HepG2 (cell line): Measurements from ENCODE around the gene NBEAL2. TPM values are rescaled to one million over a fixed set of nuclear protein-coding genes. Genes with fewer than 3 reads are reported as not detected.

Source experiments
- AHDC1 ChIP-seq: sonication (generic); formaldehyde crosslinking; IDR thresholded peaks from 2 replicates; pipeline ENCODE4 v1.5.1; 2020; ENCODE audit warnings: mild to moderate bottlenecking, missing genetic modification reagents, borderline replicate concordance
- ARHGAP35 ChIP-seq: sonication (generic); formaldehyde crosslinking; IDR thresholded peaks from 2 replicates; pipeline ENCODE4 v1.9.0; 2022; ENCODE audit warnings: mild to moderate bottlenecking, inconsistent platforms, moderate library complexity, missing genetic modification reagents, borderline replicate concordance
- ATF2 ChIP-seq: sonication (generic); formaldehyde crosslinking; IDR thresholded peaks from 2 replicates; pipeline ENCODE4 v1.4.0; 2020; ENCODE audit warnings: missing genetic modification reagents
- BORCS8-MEF2B ChIP-seq: sonication (generic); formaldehyde crosslinking; IDR thresholded peaks from 2 replicates; pipeline ENCODE4 v1.8.0; 2022; ENCODE audit warnings: mild to moderate bottlenecking, missing genetic modification reagents
- CHD2 ChIP-seq: IDR thresholded peaks from 2 replicates; pipeline ENCODE4 v1.6.1; 2011; ENCODE audit warnings: low read depth, low read length, improper control_type of control experiment
- DRAP1 ChIP-seq: IDR thresholded peaks from 2 replicates; pipeline ENCODE4 v1.6.1; 2016; ENCODE audit warnings: missing genetic modification reagents, missing compliant biosample characterization
- EED ChIP-seq: sonication (generic); formaldehyde crosslinking; IDR thresholded peaks from 2 replicates; pipeline ENCODE4 v1.5.0; 2020; ENCODE audit warnings: mild to moderate bottlenecking, missing genetic modification reagents
- ETV6 ChIP-seq: sonication (generic); formaldehyde crosslinking; conservative IDR thresholded peaks from 2 replicates; pipeline ENCODE4 v1.4.0; 2020; ENCODE audit warnings: missing genetic modification reagents
- KAT8 ChIP-seq: IDR thresholded peaks from 2 replicates; pipeline ENCODE4 v1.6.1; 2016; ENCODE audit warnings: missing genetic modification reagents, missing compliant biosample characterization
- KDM5B ChIP-seq: sonication (generic); formaldehyde crosslinking; IDR thresholded peaks from 2 replicates; pipeline ENCODE4 v1.4.0; 2020; ENCODE audit warnings: missing genetic modification reagents, mild to moderate bottlenecking, borderline replicate concordance
- KLF13 ChIP-seq: sonication (generic); formaldehyde crosslinking; IDR thresholded peaks from 2 replicates; pipeline ENCODE4 v1.4.0; 2020; ENCODE audit warnings: mild to moderate bottlenecking, missing genetic modification reagents
- MED1 ChIP-seq: sonication (generic); formaldehyde crosslinking; IDR thresholded peaks from 2 replicates; pipeline ENCODE4 v1.4.0; 2020; ENCODE audit warnings: missing genetic modification reagents
- MTERF4 ChIP-seq: sonication (generic); formaldehyde crosslinking; IDR thresholded peaks from 2 replicates; pipeline ENCODE4 v1.8.0; 2023; ENCODE audit warnings: mild to moderate bottlenecking, missing genetic modification reagents
- NRL ChIP-seq: sonication (generic); formaldehyde crosslinking; IDR thresholded peaks from 2 replicates; pipeline ENCODE4 v1.5.0; 2020; ENCODE audit warnings: missing genetic modification reagents, mild to moderate bottlenecking, moderate library complexity, borderline replicate concordance
- RNF2 ChIP-seq: fragments of 450-650 bp; conservative IDR thresholded peaks from 2 replicates; pipeline ENCODE4 v1.6.1; 2016; ENCODE audit warnings: low read depth
- SALL1 ChIP-seq: sonication (generic); formaldehyde crosslinking; IDR thresholded peaks from 2 replicates; pipeline ENCODE4 v1.8.0; 2022; ENCODE audit warnings: mild to moderate bottlenecking, missing genetic modification reagents
- SMAD3 ChIP-seq: sonication (generic); formaldehyde crosslinking; IDR thresholded peaks from 2 replicates; pipeline ENCODE4 v1.4.0; 2020; ENCODE audit warnings: missing genetic modification reagents
- ZNF580 ChIP-seq: IDR thresholded peaks from 2 replicates; pipeline ENCODE4 v1.6.1; 2016; ENCODE audit warnings: low read depth, borderline replicate concordance
- ZNF691 ChIP-seq: sonication (generic); formaldehyde crosslinking; IDR thresholded peaks from 2 replicates; pipeline ENCODE4 v1.4.0; 2020; ENCODE audit warnings: missing genetic modification reagents, low read depth, mild to moderate bottlenecking, borderline replicate concordance
- polyA plus RNA-seq, 8 experiments: library from polyadenylated mRNA; depleted of rRNA in 3 of 8; stranded (reverse) in 7 of 8; unstranded in 1 of 8; fragments of >200 nt; fragmentation: Illumina TruSeq in 4 of 8; extraction: Trizol in 4 of 8; gene quantifications; 2 replicates each; pipeline versions ENCODE4 v1.2.1 to v1.2.3, GENCODE V29; 2011 to 2016; ENCODE audit warnings: low read depth in 4 of 8, missing spikeins in 1 of 8, mixed read lengths in 1 of 8; ENCODE audit not compliant: insufficient read depth in 1 of 8
- total RNA-seq, 5 experiments: library from RNA; depleted of rRNA; stranded (reverse); fragments of >200 nt; fragmentation: Illumina TruSeq; extraction: Trizol; gene quantifications; 2 replicates each; pipeline ENCODE4 v1.2.3, GENCODE V29; 2016; ENCODE audit warnings: low read depth in 1 of 5

NBEAL2 gene
- total and polyA plus RNA-seq, 2 of the 13 experiments (the other 11 are each of a cell fraction or from before 2014, with no cell fraction given) = 9.7 to 12.4 TPM

- TF ChIP-seq MTERF4 = peak; percentile 94; the same call in 1 of the 2 replicates
- TF ChIP-seq SALL1 = peak; percentile 88
- peak; percentile 83 for TF ChIP-seq KDM5B (CRISPR knock-in tag)
- peak; percentile 82; the same call in 1 of the 2 replicates for TF ChIP-seq ARHGAP35 (CRISPR knock-in tag)
- 0 out of 2 replicates have a peak, but pooled peaks have one; percentile 33 for TF ChIP-seq MED1 (CRISPR knock-in tag)
- TF ChIP-seq NRL (CRISPR knock-in tag) = peak; percentile 38; the same call in 1 of the 2 replicates
- peak; percentile 44; the same call in 1 of the 2 replicates for TF ChIP-seq ATF2 (CRISPR knock-in tag)
- no peak for TF ChIP-seq ZNF691 (CRISPR knock-in tag)
- peak; percentile 67 for TF ChIP-seq BORCS8-MEF2B (CRISPR knock-in tag)
- peak; percentile 49; the same call in 1 of the 2 replicates for TF ChIP-seq EED (CRISPR knock-in tag)
- no peak for TF ChIP-seq AHDC1 (CRISPR knock-in tag)
- TF ChIP-seq RNF2 = 0 out of 2 replicates have a peak, but pooled peaks have one; percentile 33
- TF ChIP-seq CHD2 = peak; percentile 60
- TF ChIP-seq KAT8 (CRISPR knock-in tag) = peak; percentile 71
- peak; percentile 77 for TF ChIP-seq DRAP1 (CRISPR knock-in tag)
- peak; percentile 42; the same call in 1 of the 2 replicates for TF ChIP-seq ZNF580 (CRISPR knock-in tag)
- no peak for TF ChIP-seq KLF13 (CRISPR knock-in tag)
- TF ChIP-seq SMAD3 (CRISPR knock-in tag) = 0 out of 2 replicates have a peak, but pooled peaks have one; percentile 26
- TF ChIP-seq ETV6 (CRISPR knock-in tag) = no peak
Measured at GRCh38 chr3:46976326-46977190, 2.9 kb upstream of the NBEAL2 start, which contains the start of gene CCDC12 (continued).
